GM06990 (cell line): ENCODE measurements around the gene FBXO3.

Source experiments
- DNase-seq: peaks from one replicate; pipeline ENCODE4 v3.0.0-alpha.2; 2011; ENCODE audit not compliant: insufficient read length; ENCODE audit errors: extremely low read depth
- H3K27me3 ChIP-seq: replicated peaks from 2 replicates; pipeline ENCODE4 v1.6.0; 2011; ENCODE audit warnings: low read length; ENCODE audit not compliant: control insufficient read depth, insufficient read depth
- H3K36me3 ChIP-seq: 2 replicates; pipeline ENCODE4 v1.5.1; 2011; ENCODE audit warnings: low read length; ENCODE audit not compliant: control insufficient read depth, insufficient read depth
- H3K4me3 ChIP-seq: replicated peaks from 2 replicates; pipeline ENCODE4 v1.5.1; 2011; ENCODE audit warnings: low read depth, mild to moderate bottlenecking, control low read depth, low read length
- CTCF ChIP-seq: IDR thresholded peaks from 2 replicates; pipeline ENCODE4 v1.5.1; 2011; ENCODE audit warnings: low read length, control low read depth, mild to moderate bottlenecking, inconsistent platforms; ENCODE audit not compliant: insufficient read depth, poor library complexity, severe bottlenecking

FBXO3 gene

GRCh38 chr11:33747979-33748378 is 26.3 kb downstream of the FBXO3 start:
- Histone ChIP-seq H3K36me3 (peaks cover 5% of the 10 kb centered on the region), H3K4me3 (no peak overlapping the region), H3K27me3 (no peaks in the 10 kb centered on the region)
- DNase-seq: no peak
- TF ChIP-seq CTCF: no peak

GRCh38 chr11:33743291-33743690 is 31.0 kb downstream of the FBXO3 start:
- TF ChIP-seq CTCF: no peak
- no peaks in the 10 kb centered on the region for H3K27me3 ChIP-seq
- no peak overlapping the region for H3K4me3 ChIP-seq
- peaks cover 2% of the 10 kb centered on the region for H3K36me3 ChIP-seq
- DNase-seq: no peak

GRCh38 chr11:33742249-33742851 is 32.0 kb downstream of the FBXO3 start:
- H3K27me3 ChIP-seq: no peaks in the 10 kb centered on the region
- DNase-seq: no peak
- no peak overlapping the region for H3K4me3 ChIP-seq
- peaks cover 2% of the 10 kb centered on the region for H3K36me3 ChIP-seq
- TF ChIP-seq CTCF: no peak

GRCh38 chr11:33741806-33742205 is 32.5 kb downstream of the FBXO3 start:
- Histone ChIP-seq H3K4me3 (no peak overlapping the region), H3K27me3 (no peaks in the 10 kb centered on the region), H3K36me3 (peaks cover 2% of the 10 kb centered on the region)
- TF ChIP-seq CTCF: no peak
- no peak for DNase-seq

GRCh38 chr11:33737362-33737821 is 36.9 kb downstream of the FBXO3 start:
- Histone ChIP-seq H3K36me3 (no peaks in the 10 kb centered on the region; the same call in 1 of the 2 replicates), H3K4me3 (no peak overlapping the region), H3K27me3 (no peaks in the 10 kb centered on the region)
- TF ChIP-seq CTCF: no peak
- no peak for DNase-seq
